Measurements from ENCODE around the gene CACNG6.

DNA sequence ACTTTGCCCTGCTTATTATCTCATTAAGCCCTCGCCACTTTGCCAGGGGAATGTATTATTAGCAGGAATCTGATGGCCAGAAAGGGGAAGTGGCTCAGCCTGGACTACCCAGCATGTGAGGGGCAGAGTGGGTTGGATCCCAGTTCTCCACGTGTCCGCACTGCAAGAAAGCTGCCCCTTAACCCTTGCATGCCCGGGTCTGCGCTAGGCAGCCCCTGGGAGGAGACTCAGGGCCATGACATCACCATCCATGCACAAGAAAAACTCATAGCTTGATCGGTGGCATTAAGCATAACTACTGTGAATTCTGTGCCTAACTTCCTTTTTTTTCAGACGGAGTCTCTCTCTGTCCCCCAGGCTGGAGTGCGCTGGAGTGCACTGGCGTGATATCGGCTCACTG, 19.8 kb upstream of the CACNG6 start:
- TF ChIP-seq, protein P1, sequence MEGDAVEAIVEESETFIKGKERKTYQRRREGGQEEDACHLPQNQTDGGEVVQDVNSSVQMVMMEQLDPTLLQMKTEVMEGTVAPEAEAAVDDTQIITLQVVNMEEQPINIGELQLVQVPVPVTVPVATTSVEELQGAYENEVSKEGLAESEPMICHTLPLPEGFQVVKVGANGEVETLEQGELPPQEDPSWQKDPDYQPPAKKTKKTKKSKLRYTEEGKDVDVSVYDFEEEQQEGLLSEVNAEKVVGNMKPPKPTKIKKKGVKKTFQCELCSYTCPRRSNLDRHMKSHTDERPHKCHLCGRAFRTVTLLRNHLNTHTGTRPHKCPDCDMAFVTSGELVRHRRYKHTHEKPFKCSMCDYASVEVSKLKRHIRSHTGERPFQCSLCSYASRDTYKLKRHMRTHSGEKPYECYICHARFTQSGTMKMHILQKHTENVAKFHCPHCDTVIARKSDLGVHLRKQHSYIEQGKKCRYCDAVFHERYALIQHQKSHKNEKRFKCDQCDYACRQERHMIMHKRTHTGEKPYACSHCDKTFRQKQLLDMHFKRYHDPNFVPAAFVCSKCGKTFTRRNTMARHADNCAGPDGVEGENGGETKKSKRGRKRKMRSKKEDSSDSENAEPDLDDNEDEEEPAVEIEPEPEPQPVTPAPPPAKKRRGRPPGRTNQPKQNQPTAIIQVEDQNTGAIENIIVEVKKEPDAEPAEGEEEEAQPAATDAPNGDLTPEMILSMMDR (IDR thresholded peaks at IDR 0.05 in 2 of 3, conservative IDR thresholded peaks at IDR 0.05 in 1 of 3; ENCODE audit: control insufficient read depth in 2 of 3, extremely low read depth in 1 of 3, insufficient read depth in 1 of 3, low read depth in 3 of 3, low read length in 3 of 3) = no peak
- TF ChIP-seq POLR2A (IDR thresholded peaks at IDR 0.05; ENCODE audit: low read depth, low read length) (no peak), TAF1 (IDR thresholded peaks at IDR 0.05; ENCODE audit: borderline replicate concordance, low read depth, low read length) (no peak), CHD2 (IDR thresholded peaks at IDR 0.05; ENCODE audit: borderline replicate concordance, low read depth, low read length) (no peak), MYC (IDR thresholded peaks at IDR 0.05; ENCODE audit: insufficient read depth, insufficient read length, insufficient replicate concordance, low read length, severe bottlenecking) (no peak), IRF4 (IDR thresholded peaks at IDR 0.05; ENCODE audit: low read depth, low read length) (no peak), CEBPB (IDR thresholded peaks at IDR 0.05; ENCODE audit: borderline replicate concordance in 1 of 2, low read depth in 2 of 2, low read length in 2 of 2) (no peak)
- TF ChIP-seq, protein P2, sequence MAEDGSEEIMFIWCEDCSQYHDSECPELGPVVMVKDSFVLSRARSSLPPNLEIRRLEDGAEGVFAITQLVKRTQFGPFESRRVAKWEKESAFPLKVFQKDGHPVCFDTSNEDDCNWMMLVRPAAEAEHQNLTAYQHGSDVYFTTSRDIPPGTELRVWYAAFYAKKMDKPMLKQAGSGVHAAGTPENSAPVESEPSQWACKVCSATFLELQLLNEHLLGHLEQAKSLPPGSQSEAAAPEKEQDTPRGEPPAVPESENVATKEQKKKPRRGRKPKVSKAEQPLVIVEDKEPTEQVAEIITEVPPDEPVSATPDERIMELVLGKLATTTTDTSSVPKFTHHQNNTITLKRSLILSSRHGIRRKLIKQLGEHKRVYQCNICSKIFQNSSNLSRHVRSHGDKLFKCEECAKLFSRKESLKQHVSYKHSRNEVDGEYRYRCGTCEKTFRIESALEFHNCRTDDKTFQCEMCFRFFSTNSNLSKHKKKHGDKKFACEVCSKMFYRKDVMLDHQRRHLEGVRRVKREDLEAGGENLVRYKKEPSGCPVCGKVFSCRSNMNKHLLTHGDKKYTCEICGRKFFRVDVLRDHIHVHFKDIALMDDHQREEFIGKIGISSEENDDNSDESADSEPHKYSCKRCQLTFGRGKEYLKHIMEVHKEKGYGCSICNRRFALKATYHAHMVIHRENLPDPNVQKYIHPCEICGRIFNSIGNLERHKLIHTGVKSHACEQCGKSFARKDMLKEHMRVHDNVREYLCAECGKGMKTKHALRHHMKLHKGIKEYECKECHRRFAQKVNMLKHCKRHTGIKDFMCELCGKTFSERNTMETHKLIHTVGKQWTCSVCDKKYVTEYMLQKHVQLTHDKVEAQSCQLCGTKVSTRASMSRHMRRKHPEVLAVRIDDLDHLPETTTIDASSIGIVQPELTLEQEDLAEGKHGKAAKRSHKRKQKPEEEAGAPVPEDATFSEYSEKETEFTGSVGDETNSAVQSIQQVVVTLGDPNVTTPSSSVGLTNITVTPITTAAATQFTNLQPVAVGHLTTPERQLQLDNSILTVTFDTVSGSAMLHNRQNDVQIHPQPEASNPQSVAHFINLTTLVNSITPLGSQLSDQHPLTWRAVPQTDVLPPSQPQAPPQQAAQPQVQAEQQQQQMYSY (CRISPR knock-in tag; IDR thresholded peaks at IDR 0.05) = no peak
